ENCODE results near the gene ADSL. TPM values are rescaled to one million over a fixed set of nuclear protein-coding genes. Genes with fewer than 3 reads are reported as not detected.

The ADSL gene
- total and polyA plus RNA-seq, 2 donors: 58.0 to 104 TPM

DNA sequence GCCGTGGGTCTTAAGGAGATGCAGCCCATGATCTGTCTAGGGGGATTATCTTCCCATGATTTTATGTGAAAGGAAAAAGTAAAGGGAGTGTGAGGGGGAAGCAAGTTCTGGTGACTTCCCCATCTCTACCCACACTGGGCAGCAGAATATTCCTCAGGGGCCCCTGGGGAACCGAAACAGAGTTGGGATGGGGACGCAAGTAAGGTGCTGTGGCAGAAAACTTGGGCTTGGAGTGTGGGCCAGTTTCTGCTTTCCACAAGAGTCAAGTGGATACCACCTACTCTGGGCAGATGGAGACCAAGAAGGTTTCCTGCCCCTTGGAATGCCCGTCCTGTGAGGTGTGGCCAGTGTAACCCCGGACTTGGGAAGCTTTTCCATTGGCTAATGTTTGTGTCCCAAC lies 88.4 kb downstream of the ADSL start:
- H3K4me1 ChIP-seq (ENCODE audit: control insufficient read depth in 2 of 2, insufficient read depth in 2 of 2, low read length in 2 of 2): peaks cover 14 to 38% of the 10 kb centered on the region in 2 donors
- H3K27me3 ChIP-seq (ENCODE audit: control insufficient read depth in 2 of 2, insufficient read depth in 1 of 2, low read length in 1 of 2): no peaks in the 10 kb centered on the region
- no peaks in the 10 kb centered on the region for H3K9me3 ChIP-seq (ENCODE audit: control insufficient read depth in 2 of 2, insufficient read depth in 1 of 2, low read length in 1 of 2)
- no peak for DNase-seq (ENCODE audit: low read depth in 6 of 9, low spot score in 9 of 9)
- H3K4me3 ChIP-seq (ENCODE audit: low read length in 2 of 2): no peak overlapping the region
- WGBS: 97% methylated on average over 5 of the region's 5 CpGs
- H3K36me3 ChIP-seq (ENCODE audit: control insufficient read depth in 2 of 2, insufficient read depth in 2 of 2, low read length in 1 of 2): peaks cover 21 to 50% of the 10 kb centered on the region in 2 donors
- no peak overlapping the region for H3K27ac ChIP-seq (ENCODE audit: low read depth in 1 of 2, low read length in 1 of 2)

DNA sequence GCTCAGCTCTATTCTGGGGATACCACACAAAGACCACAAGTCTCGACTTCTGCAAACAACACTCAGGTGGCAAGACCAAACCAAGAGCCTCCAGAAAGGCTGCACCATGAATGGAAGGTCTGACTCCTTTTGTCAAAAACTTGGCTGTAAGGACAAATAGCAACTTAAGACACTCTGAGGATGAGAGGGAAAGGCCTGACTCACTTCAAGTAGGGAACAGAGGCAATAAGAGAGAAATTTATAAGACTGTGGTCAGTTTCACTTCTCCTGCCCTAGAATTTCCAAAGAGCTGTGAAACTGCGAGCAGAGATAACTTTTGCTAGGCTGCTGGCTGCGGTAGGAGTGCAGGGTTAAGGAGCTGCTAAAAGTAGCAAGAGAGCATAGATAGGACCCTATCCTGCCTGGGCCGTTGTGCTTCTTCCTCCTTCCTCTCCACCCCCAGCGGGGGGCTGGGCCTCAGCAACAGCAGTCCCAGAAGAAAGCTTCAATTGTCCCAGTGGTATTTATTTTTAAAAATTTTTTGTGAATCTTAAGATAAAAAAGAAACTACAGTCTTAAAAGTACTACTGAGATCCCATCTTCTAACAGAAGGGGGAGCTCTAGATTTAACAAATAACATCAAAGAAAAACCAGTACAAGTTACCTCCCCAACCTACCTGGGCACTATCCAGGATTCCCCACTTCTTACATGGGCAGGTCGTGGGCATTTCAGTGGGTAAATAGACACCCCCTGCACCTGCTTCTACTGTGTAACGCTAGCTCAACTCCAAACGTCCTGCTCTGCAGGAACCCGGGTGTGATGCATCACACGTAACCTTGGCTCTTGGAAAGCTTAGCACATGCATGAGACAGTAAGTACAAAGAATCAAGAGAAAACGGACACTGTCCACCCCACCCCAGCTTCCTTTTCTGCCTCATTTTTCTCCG lies 90.5 kb downstream of the ADSL start:
- DNase-seq (ENCODE audit: low read depth in 6 of 9, low spot score in 9 of 9): peak in 8 of 9 donors; percentile 55 to 86 (median 68)
- H3K9me3 ChIP-seq (ENCODE audit: control insufficient read depth in 2 of 2, insufficient read depth in 1 of 2, low read length in 1 of 2): no peaks in the 10 kb centered on the region
- no peak overlapping the region for H3K4me3 ChIP-seq (ENCODE audit: low read length in 2 of 2)
- H3K27ac ChIP-seq (ENCODE audit: low read depth in 1 of 2, low read length in 1 of 2): peak overlapping the region; percentile 80 to 82
- H3K27me3 ChIP-seq (ENCODE audit: control insufficient read depth in 2 of 2, insufficient read depth in 1 of 2, low read length in 1 of 2): no peaks in the 10 kb centered on the region
- 26% methylated on average over 12 of the region's 12 CpGs for WGBS
- peaks cover 14 to 38% of the 10 kb centered on the region in 2 donors for H3K4me1 ChIP-seq (ENCODE audit: control insufficient read depth in 2 of 2, insufficient read depth in 2 of 2, low read length in 2 of 2)
- H3K36me3 ChIP-seq (ENCODE audit: control insufficient read depth in 2 of 2, insufficient read depth in 2 of 2, low read length in 1 of 2): peaks cover 15 to 44% of the 10 kb centered on the region in 2 donors

Other genes with a start within 250 kb of the ADSL start
- 20.4 TPM for gene TNRC6B, start 168.6 kb upstream of the ADSL start, total RNA-seq
- gene TNRC6B, start 168.6 kb upstream of the ADSL start, polyA plus RNA-seq: 13.3 TPM
- gene SGSM3, start 24.1 kb downstream of the ADSL start, total RNA-seq: 48.5 TPM
- 92.1 TPM for gene SGSM3, start 24.1 kb downstream of the ADSL start, polyA plus RNA-seq